H9 (cell line): ENCODE data around the gene TRMU. TPM values are rescaled to one million over a fixed set of nuclear protein-coding genes. Genes with fewer than 3 reads are reported as not detected.

Source experiments
- DNase-seq: peaks from one replicate; pipeline ENCODE4 v3.0.0-alpha.2; 2017
- H2AFZ ChIP-seq: one replicate; pipeline ENCODE4 v1.6.1; 2013; ENCODE audit warnings: mild to moderate bottlenecking, low read length, control low read depth, moderate library complexity
- H2AK5ac ChIP-seq: 2 replicates; pipeline ENCODE4 v1.6.1; 2013; ENCODE audit warnings: low read length, control low read depth, mixed read lengths; ENCODE audit not compliant: insufficient read length
- H2BK120ac ChIP-seq: one replicate; pipeline ENCODE4 v1.6.1; 2013; ENCODE audit warnings: low read depth, mild to moderate bottlenecking, low read length, control low read depth, inconsistent platforms; ENCODE audit not compliant: poor library complexity, severe bottlenecking
- H2BK12ac ChIP-seq: 2 replicates; pipeline ENCODE4 v1.6.1; 2013; ENCODE audit warnings: low read length, control low read depth, mixed read lengths, low read depth; ENCODE audit not compliant: insufficient read length
- H2BK15ac ChIP-seq: 2 replicates; pipeline ENCODE4 v1.6.1; 2013; ENCODE audit warnings: low read depth, low read length, control low read depth
- H2BK20ac ChIP-seq: one replicate; pipeline ENCODE4 v1.6.1; 2013; ENCODE audit warnings: low read depth, mild to moderate bottlenecking, low read length, control low read depth, inconsistent platforms; ENCODE audit not compliant: poor library complexity, severe bottlenecking
- H2BK5ac ChIP-seq: 2 replicates; pipeline ENCODE4 v1.6.1; 2013; ENCODE audit warnings: low read length, control low read depth, mixed read lengths; ENCODE audit not compliant: insufficient read length
- H3K14ac ChIP-seq: 2 replicates; pipeline ENCODE4 v1.6.1; 2013; ENCODE audit warnings: low read length, control low read depth; ENCODE audit not compliant: insufficient read depth
- H3K18ac ChIP-seq: 2 replicates; pipeline ENCODE4 v1.6.1; 2013; ENCODE audit warnings: low read depth, mild to moderate bottlenecking, mixed read lengths, low read length, control low read depth; ENCODE audit not compliant: insufficient read length
- H3K23ac ChIP-seq: 2 replicates; pipeline ENCODE4 v1.6.1; 2013; ENCODE audit warnings: low read length, control low read depth, mixed read lengths, low read depth; ENCODE audit not compliant: insufficient read length
- H3K23me2 ChIP-seq: 2 replicates; pipeline ENCODE4 v1.6.1; 2013; ENCODE audit warnings: low read depth, mild to moderate bottlenecking, mixed read lengths, low read length, control low read depth; ENCODE audit not compliant: insufficient read length, poor library complexity, severe bottlenecking
- H3K27ac ChIP-seq: 2 replicates; pipeline ENCODE4 v1.5.1; 2013; ENCODE audit warnings: low read length, control low read depth, mixed read lengths, low read depth; ENCODE audit not compliant: insufficient read length
- H3K27me3 ChIP-seq: 2 replicates; pipeline ENCODE4 v1.6.1; 2013; ENCODE audit warnings: low read length, control low read depth, inconsistent platforms; ENCODE audit not compliant: insufficient read depth
- H3K4ac ChIP-seq: 2 replicates; pipeline ENCODE4 v1.6.1; 2013; ENCODE audit warnings: low read depth, mild to moderate bottlenecking, control low read depth, inconsistent platforms, low read length, moderate library complexity
- H3K4me1 ChIP-seq: 2 replicates; pipeline ENCODE4 v1.6.1; 2013; ENCODE audit warnings: low read length, control low read depth, inconsistent platforms; ENCODE audit not compliant: insufficient read depth
- H3K4me2 ChIP-seq: 2 replicates; pipeline ENCODE4 v1.6.1; 2013; ENCODE audit warnings: low read length, control low read depth, mixed read lengths; ENCODE audit not compliant: insufficient read length, insufficient read depth
- H3K56ac ChIP-seq: 2 replicates; pipeline ENCODE4 v1.6.1; 2013; ENCODE audit warnings: low read depth, mild to moderate bottlenecking, mixed read lengths, low read length, control low read depth; ENCODE audit not compliant: insufficient read length
- H3K79me1 ChIP-seq: 2 replicates; pipeline ENCODE4 v1.6.1; 2013; ENCODE audit warnings: low read depth, mild to moderate bottlenecking, moderate library complexity, low read length, control low read depth, inconsistent platforms; ENCODE audit not compliant: insufficient read depth, poor library complexity, severe bottlenecking
- H3K79me2 ChIP-seq: 2 replicates; pipeline ENCODE4 v1.6.1; 2013; ENCODE audit warnings: low read length, control low read depth, inconsistent platforms; ENCODE audit not compliant: insufficient read depth
- H3K9ac ChIP-seq: 2 replicates; pipeline ENCODE4 v1.6.1; 2013; ENCODE audit warnings: low read length, control low read depth, mixed read lengths; ENCODE audit not compliant: insufficient read length; ENCODE audit errors: extremely low read depth
- H3K9me3 ChIP-seq: one replicate; pipeline ENCODE4 v1.6.1; 2013; ENCODE audit warnings: low read depth, low read length, inconsistent platforms; ENCODE audit not compliant: control insufficient read depth
- H3T11ph ChIP-seq: one replicate; pipeline ENCODE4 v1.6.1; 2013; ENCODE audit warnings: mild to moderate bottlenecking, low read length, control low read depth, inconsistent platforms
- H4K20me1 ChIP-seq: one replicate; pipeline ENCODE4 v1.6.1; 2013; ENCODE audit not compliant: control insufficient read depth, insufficient read length, insufficient read depth
- H4K5ac ChIP-seq: 2 replicates; pipeline ENCODE4 v1.6.1; 2013; ENCODE audit warnings: low read depth, mild to moderate bottlenecking, mixed read lengths, low read length, control low read depth; ENCODE audit not compliant: insufficient read length
- H4K8ac ChIP-seq: replicated peaks from 2 replicates; pipeline ENCODE4 v1.6.1; 2013; ENCODE audit warnings: low read length, control low read depth, mixed read lengths, low read depth; ENCODE audit not compliant: insufficient read length
- H4K91ac ChIP-seq: 2 replicates; pipeline ENCODE4 v1.6.1; 2013; ENCODE audit warnings: low read depth, mild to moderate bottlenecking, moderate library complexity, mixed read lengths, low read length, control low read depth; ENCODE audit not compliant: insufficient read length
- H3K27ac Mint-ChIP-seq, 3 experiments: 2 replicates in 2 of 3; 3 replicates in 1 of 3; pipeline ENCODE4 v1.8.0; 2020 to 2021; ENCODE audit warnings: mixed read lengths in 3 of 3, mild to moderate bottlenecking in 1 of 3, moderate library complexity in 1 of 3
- H3K27me3 Mint-ChIP-seq: 2 replicates; pipeline ENCODE4 v1.8.0; 2021; ENCODE audit warnings: low read depth, mild to moderate bottlenecking, moderate library complexity, mixed read lengths
- H3K36me3 Mint-ChIP-seq, 3 experiments: 2 replicates in 2 of 3; 3 replicates in 1 of 3; pipeline ENCODE4 v1.8.0; 2020 to 2021; ENCODE audit warnings: low read depth in 3 of 3, mixed read lengths in 3 of 3; ENCODE audit not compliant: insufficient read depth in 1 of 3
- H3K4me1 Mint-ChIP-seq, 2 experiments: 2 replicates each; pipeline ENCODE4 v1.8.0; 2020; ENCODE audit warnings: mixed read lengths in 2 of 2
- H3K4me3 Mint-ChIP-seq, 2 experiments: 2 replicates in 1 of 2; 3 replicates in 1 of 2; pipeline ENCODE4 v1.8.0; 2020 to 2021; ENCODE audit warnings: mild to moderate bottlenecking in 2 of 2, mixed read lengths in 2 of 2, moderate library complexity in 1 of 2
- H3K9me3 Mint-ChIP-seq, 2 experiments: 2 replicates in 1 of 2; 3 replicates in 1 of 2; pipeline ENCODE4 v1.8.0; 2020; ENCODE audit warnings: mild to moderate bottlenecking in 2 of 2, mixed read lengths in 2 of 2, moderate library complexity in 1 of 2
- CTCF ChIP-seq: fragments of 200-600 bp; sonication (generic); conservative IDR thresholded peaks from 3 replicates; pipeline ENCODE4 v1.8.0; 2021; ENCODE audit warnings: antibody characterized with exemption, mild to moderate bottlenecking
- WGBS: extraction: QIAGEN DNeasy Blood & Tissue Kit; methylation state at CpG from one replicate; pipeline ENCODE4 v1.1.7; 2013; ENCODE audit warnings: missing lambda C conversion rate, low lambda C conversion rate, mixed read lengths; ENCODE audit not compliant: insufficient read length; ENCODE audit errors: extremely low coverage; 5-methylcytosine and 5-hydroxymethylcytosine counted together
- total RNA-seq: library from RNA; stranded (reverse); gene quantifications from 2 replicates; pipeline ENCODE4 v1.2.1, GENCODE V29; 2021

The TRMU gene
- total RNA-seq, 1 experiment from 2014 or later = 86.3 TPM

- H3K56ac ChIP-seq = no peak overlapping the region
- H3K23me2 ChIP-seq = peaks cover 9% of the 10 kb centered on the region
- no peak overlapping the region for H3T11ph ChIP-seq
- peak overlapping the region; percentile 84 to 87 for H3K4me3 Mint-ChIP-seq
- H4K8ac ChIP-seq = no peak overlapping the region
- H2BK12ac ChIP-seq = no peak overlapping the region
- TF ChIP-seq CTCF = no peak
- H2BK15ac ChIP-seq = no peak overlapping the region
- H3K27ac ChIP-seq = no peak overlapping the region
- H3K27me3 ChIP-seq = no peaks in the 10 kb centered on the region
- H3K23ac ChIP-seq = no peak overlapping the region
- no peaks in the 10 kb centered on the region for H3K27me3 Mint-ChIP-seq
- no peak overlapping the region for H2BK5ac ChIP-seq
- H2AK5ac ChIP-seq = no peak overlapping the region
- H4K5ac ChIP-seq = no peak overlapping the region
- no peak overlapping the region for H2BK20ac ChIP-seq
- no peak overlapping the region for H2BK120ac ChIP-seq
- no peaks in the 10 kb centered on the region for H3K79me1 ChIP-seq
- peak overlapping the region in 2 of 3 experiments; percentile 35 to 65; a peak in 2 of 7 replicates for H3K27ac Mint-ChIP-seq
- H3K79me2 ChIP-seq = no peaks in the 10 kb centered on the region; the same call in 1 of the 2 replicates
- H3K4me1 Mint-ChIP-seq = peaks cover 23% of the 10 kb centered on the region in 2 experiments
- WGBS = no CpG with 5 or more reads among the region's 32 CpGs
- no peak overlapping the region for H4K91ac ChIP-seq
- H3K4me1 ChIP-seq = no peaks in the 10 kb centered on the region
- H3K9ac ChIP-seq = peak overlapping the region; percentile 60
- H3K4ac ChIP-seq = no peak overlapping the region
- no peak overlapping the region; the same call in 1 of the 2 replicates for H3K14ac ChIP-seq
- no peaks in the 10 kb centered on the region for H3K9me3 ChIP-seq
- no peak for DNase-seq
- no peaks in the 10 kb centered on the region for H4K20me1 ChIP-seq
- no peak overlapping the region for H2AFZ ChIP-seq
- peak overlapping the region; percentile 91 for H3K4me2 ChIP-seq
- no peaks in the 10 kb centered on the region for H3K9me3 Mint-ChIP-seq
- peaks cover 17 to 38% (median 37%) of the 10 kb centered on the region in 3 experiments; a peak in 6 of 7 replicates for H3K36me3 Mint-ChIP-seq
- no peak overlapping the region for H3K18ac ChIP-seq
Measured at GRCh38 chr22:46297151-46297812, 38.2 kb upstream of the TRMU start.
